ENCODE measurements around the gene HPGDS.
"Not testable (repeated sequence)": the region's sequence is repeated elsewhere in the genome, so short reads cannot be mapped to it uniquely, and the experiment has no call there.

Gene HPGDS

GRCh38 chr4:94342694-94343093, at the start of gene HPGDS:
Gene HPGDS, minus strand, starts transcription at chr4:94342836. Its CDS starts 8,207 bp downstream, at chr4:94334629.
- DNase-seq (ENCODE audit: low read depth): no peak

GRCh38 chr4:94390804-94391410, 48.3 kb upstream of the HPGDS start:
- DNase-seq (ENCODE audit: low read depth): peak; percentile 39

GRCh38 chr4:94389595-94390267, 47.1 kb upstream of the HPGDS start:
- no peak for DNase-seq (ENCODE audit: low read depth)

- DNase-seq (ENCODE audit: low read depth): not testable (repeated sequence)
Measured at GRCh38 chr4:94387965-94388364, 45.3 kb upstream of the HPGDS start.

GRCh38 chr4:94385452-94385851, 42.8 kb upstream of the HPGDS start:
- DNase-seq (ENCODE audit: low read depth): not testable (repeated sequence)

- not testable (repeated sequence) for DNase-seq (ENCODE audit: low read depth)
Measured at GRCh38 chr4:94382891-94383290, 40.3 kb upstream of the HPGDS start.

GRCh38 chr4:94378047-94378446, 35.4 kb upstream of the HPGDS start:
- no peak for DNase-seq (ENCODE audit: low read depth)

- no peak for DNase-seq (ENCODE audit: low read depth)
Measured at GRCh38 chr4:94377294-94377693, 34.7 kb upstream of the HPGDS start.

- DNase-seq (ENCODE audit: low read depth): peak; percentile 4
Measured at GRCh38 chr4:94375364-94375763, 32.7 kb upstream of the HPGDS start.

- DNase-seq (ENCODE audit: low read depth): no peak
Measured at GRCh38 chr4:94373752-94374151, 31.1 kb upstream of the HPGDS start.

GRCh38 chr4:94372991-94373390, 30.4 kb upstream of the HPGDS start:
- no peak for DNase-seq (ENCODE audit: low read depth)

- DNase-seq (ENCODE audit: low read depth): no peak
Measured at GRCh38 chr4:94372228-94372978, 29.8 kb upstream of the HPGDS start.

GRCh38 chr4:94371290-94371689, 28.7 kb upstream of the HPGDS start:
- no peak for DNase-seq (ENCODE audit: low read depth)

GRCh38 chr4:94370533-94371254, 28.1 kb upstream of the HPGDS start:
- DNase-seq (ENCODE audit: low read depth): no peak

GRCh38 chr4:94369046-94369445, 26.4 kb upstream of the HPGDS start:
- no peak for DNase-seq (ENCODE audit: low read depth)

- no peak for DNase-seq (ENCODE audit: low read depth)
Measured at GRCh38 chr4:94368459-94368858, 25.8 kb upstream of the HPGDS start.

- DNase-seq (ENCODE audit: low read depth): peak; percentile 8
Measured at GRCh38 chr4:94365304-94365703, 22.7 kb upstream of the HPGDS start.

- DNase-seq (ENCODE audit: low read depth): no peak
Measured at GRCh38 chr4:94364527-94364926, 21.9 kb upstream of the HPGDS start.

- no peak for DNase-seq (ENCODE audit: low read depth)
Measured at GRCh38 chr4:94363136-94363655, 20.6 kb upstream of the HPGDS start.

- no peak for DNase-seq (ENCODE audit: low read depth)
Measured at GRCh38 chr4:94359838-94360237, 17.2 kb upstream of the HPGDS start.

- DNase-seq (ENCODE audit: low read depth): no peak
Measured at GRCh38 chr4:94359221-94359620, 16.6 kb upstream of the HPGDS start.

GRCh38 chr4:94358101-94358500, 15.5 kb upstream of the HPGDS start:
- DNase-seq (ENCODE audit: low read depth): no peak
